Liver (tissue), 9 donors: ENCODE measurements around the gene CD226. TPM values are rescaled to one million over a fixed set of nuclear protein-coding genes. Genes with fewer than 3 reads are reported as not detected.

Experiments used
- DNase-seq: peaks from one replicate; pipeline ENCODE4 v3.0.0-alpha.2; 2017; ENCODE audit warnings: low spot score
- H3K27ac ChIP-seq, 2 donors: one replicate each; pipeline ENCODE4 v1.7.0; 2013; ENCODE audit warnings: inconsistent platforms in 2 of 2, low read length in 2 of 2, control low read depth in 1 of 2, low read depth in 1 of 2, mild to moderate bottlenecking in 1 of 2
- H3K27me3 ChIP-seq, 4 donors: one replicate each; pipeline versions ENCODE4 v1.6.1 to v1.7.0; 2013; ENCODE audit warnings: low read length in 3 of 4, inconsistent platforms in 1 of 4, mild to moderate bottlenecking in 1 of 4, moderate library complexity in 1 of 4; ENCODE audit not compliant: control insufficient read depth in 4 of 4, insufficient read depth in 4 of 4
- H3K36me3 ChIP-seq, 4 donors: one replicate each; pipeline versions ENCODE4 v1.6.1 to v1.7.0; 2013; ENCODE audit warnings: low read length in 3 of 4, mild to moderate bottlenecking in 3 of 4, low read depth in 1 of 4, moderate library complexity in 1 of 4; ENCODE audit not compliant: control insufficient read depth in 4 of 4, insufficient read depth in 3 of 4
- H3K4me1 ChIP-seq, 4 donors: one replicate each; pipeline versions ENCODE4 v1.6.1 to v1.7.0; 2013; ENCODE audit warnings: low read length in 3 of 4, mild to moderate bottlenecking in 3 of 4, moderate library complexity in 1 of 4; ENCODE audit not compliant: control insufficient read depth in 4 of 4, insufficient read depth in 4 of 4
- H3K4me3 ChIP-seq, 3 donors: one replicate each; pipeline versions ENCODE4 v1.6.1 to v1.7.0; 2013; ENCODE audit warnings: low read length in 3 of 3, control low read depth in 1 of 3, low read depth in 1 of 3, mild to moderate bottlenecking in 1 of 3
- H3K9ac ChIP-seq, 2 donors: one replicate each; pipeline ENCODE4 v1.7.0; 2013; ENCODE audit warnings: low read length in 2 of 2, mild to moderate bottlenecking in 2 of 2, moderate library complexity in 2 of 2, control low read depth in 1 of 2, low read depth in 1 of 2
- H3K9me3 ChIP-seq, 4 donors: one replicate each; pipeline versions ENCODE4 v1.6.1 to v1.7.0; 2013; ENCODE audit warnings: low read length in 3 of 4; ENCODE audit not compliant: control insufficient read depth in 4 of 4
- ATF3 ChIP-seq: IDR thresholded peaks from 2 replicates; pipeline ENCODE4 v1.6.1; 2016; ENCODE audit warnings: antibody characterized with exemption
- CTCF ChIP-seq: fragments of 150-350 bp; IDR thresholded peaks from 2 replicates; pipeline ENCODE4 v1.5.1; 2017; ENCODE audit warnings: improper control_type of control experiment, low read depth, low read length; ENCODE audit not compliant: missing input control
- EGR1 ChIP-seq, 2 donors: IDR thresholded peaks; 2 replicates each; pipeline ENCODE4 v1.6.1; 2016 to 2018; ENCODE audit warnings: antibody characterized with exemption in 2 of 2, low read depth in 2 of 2
- FOXA1 ChIP-seq: IDR thresholded peaks from 2 replicates; pipeline ENCODE4 v1.6.1; 2016; ENCODE audit warnings: antibody characterized with exemption
- FOXA2 ChIP-seq: IDR thresholded peaks from 2 replicates; pipeline ENCODE4 v1.6.1; 2016; ENCODE audit warnings: antibody characterized with exemption
- GABPA ChIP-seq, 2 donors: IDR thresholded peaks in 1 of 2; conservative IDR thresholded peaks in 1 of 2; 2 replicates each; pipeline ENCODE4 v1.6.1; 2016; ENCODE audit warnings: antibody characterized with exemption in 2 of 2, mild to moderate bottlenecking in 1 of 2, moderate library complexity in 1 of 2
- HNF4A ChIP-seq, 2 donors: conservative IDR thresholded peaks; 2 replicates each; pipeline ENCODE4 v1.6.1; 2016; ENCODE audit warnings: antibody characterized with exemption in 2 of 2, mild to moderate bottlenecking in 2 of 2
- HNF4G ChIP-seq: IDR thresholded peaks from 2 replicates; pipeline ENCODE4 v1.6.1; 2016; ENCODE audit warnings: antibody characterized with exemption
- JUND ChIP-seq, 2 donors: IDR thresholded peaks; 2 replicates each; pipeline ENCODE4 v1.6.1; 2016; ENCODE audit warnings: antibody characterized with exemption in 2 of 2
- MAX ChIP-seq: IDR thresholded peaks from 2 replicates; pipeline ENCODE4 v1.6.1; 2016; ENCODE audit warnings: antibody characterized with exemption
- NR2F2 ChIP-seq: IDR thresholded peaks from 2 replicates; pipeline ENCODE4 v1.6.1; 2016; ENCODE audit warnings: antibody characterized with exemption
- RAD21 ChIP-seq, 2 donors: IDR thresholded peaks; 2 replicates each; pipeline ENCODE4 v1.6.1; 2016; ENCODE audit warnings: antibody characterized with exemption in 2 of 2, mild to moderate bottlenecking in 2 of 2
- REST ChIP-seq: IDR thresholded peaks from 2 replicates; pipeline ENCODE4 v1.6.1; 2016; ENCODE audit warnings: antibody characterized with exemption, mild to moderate bottlenecking
- RXRA ChIP-seq, 2 donors: IDR thresholded peaks; 2 replicates each; pipeline ENCODE4 v1.6.1; 2017 to 2018; ENCODE audit warnings: antibody characterized with exemption in 2 of 2, mild to moderate bottlenecking in 1 of 2
- SP1 ChIP-seq: IDR thresholded peaks from 2 replicates; pipeline ENCODE4 v1.6.1; 2018; ENCODE audit warnings: antibody characterized with exemption, mild to moderate bottlenecking
- TAF1 ChIP-seq: conservative IDR thresholded peaks from 2 replicates; pipeline ENCODE4 v1.6.1; 2016; ENCODE audit warnings: antibody characterized with exemption, mild to moderate bottlenecking
- YY1 ChIP-seq: IDR thresholded peaks from 2 replicates; pipeline ENCODE4 v1.6.1; 2016; ENCODE audit warnings: antibody characterized with exemption, mild to moderate bottlenecking
- ZBTB33 ChIP-seq: IDR thresholded peaks from 2 replicates; pipeline ENCODE4 v1.6.1; 2016; ENCODE audit warnings: antibody characterized with exemption
- WGBS: extraction: QIAGEN DNeasy Blood & Tissue Kit; methylation state at CpG from one replicate; pipeline ENCODE4 v1.1.7; 2013; 5-methylcytosine and 5-hydroxymethylcytosine counted together
- polyA plus RNA-seq, 2 donors: library from polyadenylated mRNA; stranded (reverse) in 1 of 2; unstranded in 1 of 2; fragments of 200-250 nt in 1 of 2; fragments of >200 nt in 1 of 2; fragmentation: Nextera tagmentation in 1 of 2; extraction: Ambion mirVana in 1 of 2; gene quantifications; one replicate each; pipeline versions ENCODE4 v1.2.1 to v1.2.3, GENCODE V29; 2013 to 2015
- total RNA-seq, 2 donors: library from RNA; depleted of rRNA; stranded (reverse); fragments of >200 nt; gene quantifications; one replicate each; pipeline ENCODE4 v1.2.3, GENCODE V29; 2014
- donor health status: healthy.
- donor health status: healthy.
- donor health status: healthy.
- donor health status: healthy.
- donor health status: healthy.

Gene CD226
- total and polyA plus RNA-seq, 4 donors = 0.50 to 5.2 (median 3.0) TPM

- no peaks in the 10 kb centered on the region for H3K36me3 ChIP-seq
- H3K27me3 ChIP-seq = no peaks in the 10 kb centered on the region
- no peak overlapping the region for H3K27ac ChIP-seq
- no peak overlapping the region for H3K9ac ChIP-seq
- 62% methylated on average over 4 of the region's 4 CpGs for WGBS
- H3K4me1 ChIP-seq = no peaks in the 10 kb centered on the region
- no peak for DNase-seq
- no peaks in the 10 kb centered on the region for H3K9me3 ChIP-seq
- H3K4me3 ChIP-seq = no peak overlapping the region
- no peak for TF ChIP-seq SP1
- TF ChIP-seq HNF4G = no peak
- no peak for TF ChIP-seq HNF4A (conservative IDR thresholded peaks at IDR 0.05)
- TF ChIP-seq RXRA (IDR thresholded peaks at IDR 0.05) = no peak
- TF ChIP-seq EGR1 (IDR thresholded peaks at IDR 0.05; ENCODE audit: low read depth in 2 of 2) = no peak
- no peak for TF ChIP-seq RAD21 (IDR thresholded peaks at IDR 0.05)
- no peak for TF ChIP-seq JUND (IDR thresholded peaks at IDR 0.05)
- no peak for TF ChIP-seq MAX
- no peak for TF ChIP-seq GABPA (IDR thresholded peaks at IDR 0.05 in 1 of 2, conservative IDR thresholded peaks at IDR 0.05 in 1 of 2)
- no peak for TF ChIP-seq FOXA1
- TF ChIP-seq ATF3 = no peak
- TF ChIP-seq CTCF = no peak
- no peak for TF ChIP-seq TAF1
- no peak for TF ChIP-seq ZBTB33
- no peak for TF ChIP-seq REST
- no peak for TF ChIP-seq YY1
- TF ChIP-seq FOXA2 = no peak
- no peak for TF ChIP-seq NR2F2
These were observed 94.6 kb downstream of the CD226 start for GRCh38 chr18:69853051-69853450.
